Measurements from ENCODE around the gene RUVBL1.

Gene RUVBL1

DNA sequence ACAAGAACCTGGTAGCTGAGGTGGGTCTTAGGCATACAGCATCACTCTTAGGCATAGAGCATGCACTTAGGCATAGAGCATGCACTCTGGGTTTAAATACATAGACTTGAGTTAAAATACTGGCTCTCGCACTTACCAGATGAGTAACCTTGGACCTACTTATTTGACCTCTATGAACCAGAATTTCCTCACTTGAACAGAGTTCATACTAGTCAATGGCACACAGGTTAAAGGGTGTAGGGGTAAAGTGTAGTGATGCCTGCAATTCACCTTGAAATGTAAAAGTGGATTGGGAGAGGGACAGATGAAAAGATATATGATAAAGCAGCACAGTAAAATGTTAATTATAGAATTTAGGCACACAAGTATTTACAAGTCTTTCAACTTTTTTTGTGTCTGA, 1.6 kb downstream of the RUVBL1 start:
- Histone ChIP-seq H3K79me2 (ENCODE audit: low read length) (peaks cover 39% of the 10 kb centered on the region), H2AFZ (ENCODE audit: low read length) (no peak overlapping the region), H3K4me3 (ENCODE audit: low read length) (peak overlapping the region; percentile 93; the same call in 1 of the 2 replicates), H3K9ac (ENCODE audit: low read length) (no peak overlapping the region), H3K9me3 (replicated peaks; ENCODE audit: insufficient read depth, low read length) (no peaks in the 10 kb centered on the region), H3F3A (ENCODE audit: insufficient read depth, low read length) (peaks cover 3% of the 10 kb centered on the region; the same call in 1 of the 2 replicates), H3K9me2 (replicated peaks; ENCODE audit: insufficient read depth, low read length) (no peaks in the 10 kb centered on the region), H3K27me3 (replicated peaks; ENCODE audit: insufficient read depth, low read length) (no peaks in the 10 kb centered on the region), H3K4me2 (ENCODE audit: low read depth, low read length) (peak overlapping the region; percentile 77; the same call in 1 of the 2 replicates), H4K20me1 (ENCODE audit: insufficient read depth, low read length) (no peaks in the 10 kb centered on the region), H3K36me3 (replicated peaks; ENCODE audit: insufficient read depth, low read length) (no peaks in the 10 kb centered on the region), H3K27ac (ENCODE audit: low read length) (no peak overlapping the region), H3K4me1 (ENCODE audit: low read length) (peaks cover 9% of the 10 kb centered on the region; the same call in 1 of the 2 replicates)
- no peak for TF ChIP-seq EZH2 (optimal IDR thresholded peaks at IDR 0.05; ENCODE audit: low read depth, low read length)
- no peak for TF ChIP-seq EZH2phosphoT487 (IDR thresholded peaks at IDR 0.05; ENCODE audit: low read length)
- no peak for TF ChIP-seq CTCF (IDR thresholded peaks at IDR 0.05; ENCODE audit: low read length)
- DNase-seq, result no peak

GRCh38 chr3:128113817-128114794, 9.5 kb downstream of the RUVBL1 start:
- peak overlapping the region; percentile 69 for H3K9ac ChIP-seq (ENCODE audit: low read length)
- H3K27me3 ChIP-seq (replicated peaks; ENCODE audit: insufficient read depth, low read length), result no peaks in the 10 kb centered on the region
- TF ChIP-seq EZH2 (optimal IDR thresholded peaks at IDR 0.05; ENCODE audit: low read depth, low read length) (no peak), EZH2phosphoT487 (IDR thresholded peaks at IDR 0.05; ENCODE audit: low read length) (no peak), CTCF (IDR thresholded peaks at IDR 0.05; ENCODE audit: low read length) (no peak)
- peak; percentile 71 for DNase-seq
- H3K9me3 ChIP-seq (replicated peaks; ENCODE audit: insufficient read depth, low read length), result no peaks in the 10 kb centered on the region
- H3K4me1 ChIP-seq (ENCODE audit: low read length), result peaks cover 20% of the 10 kb centered on the region
- H3K79me2 ChIP-seq (ENCODE audit: low read length), result peaks cover 64% of the 10 kb centered on the region
- H3K27ac ChIP-seq (ENCODE audit: low read length), result peak overlapping the region; percentile 89
- H4K20me1 ChIP-seq (ENCODE audit: insufficient read depth, low read length), result no peaks in the 10 kb centered on the region
- peak overlapping the region; percentile 58 for H3K4me3 ChIP-seq (ENCODE audit: low read length)
- peak overlapping the region; percentile 90 for H3K4me2 ChIP-seq (ENCODE audit: low read depth, low read length)
- H3K36me3 ChIP-seq (replicated peaks; ENCODE audit: insufficient read depth, low read length), result peaks cover 17% of the 10 kb centered on the region; the same call in 1 of the 2 replicates
- peaks cover 24% of the 10 kb centered on the region for H3F3A ChIP-seq (ENCODE audit: insufficient read depth, low read length)
- H2AFZ ChIP-seq (ENCODE audit: low read length), result peak overlapping the region; percentile 69
- no peaks in the 10 kb centered on the region for H3K9me2 ChIP-seq (replicated peaks; ENCODE audit: insufficient read depth, low read length)

- Histone ChIP-seq H3F3A (ENCODE audit: insufficient read depth, low read length) (peaks cover 24% of the 10 kb centered on the region), H2AFZ (ENCODE audit: low read length) (no peak overlapping the region), H3K27me3 (replicated peaks; ENCODE audit: insufficient read depth, low read length) (no peaks in the 10 kb centered on the region), H3K27ac (ENCODE audit: low read length) (no peak overlapping the region), H3K36me3 (replicated peaks; ENCODE audit: insufficient read depth, low read length) (peaks cover 17% of the 10 kb centered on the region; the same call in 1 of the 2 replicates), H3K9me2 (replicated peaks; ENCODE audit: insufficient read depth, low read length) (no peaks in the 10 kb centered on the region), H3K9ac (ENCODE audit: low read length) (no peak overlapping the region), H3K9me3 (replicated peaks; ENCODE audit: insufficient read depth, low read length) (no peaks in the 10 kb centered on the region), H4K20me1 (ENCODE audit: insufficient read depth, low read length) (no peaks in the 10 kb centered on the region), H3K4me1 (ENCODE audit: low read length) (peaks cover 20% of the 10 kb centered on the region), H3K4me2 (ENCODE audit: low read depth, low read length) (no peak overlapping the region), H3K79me2 (ENCODE audit: low read length) (peaks cover 62% of the 10 kb centered on the region), H3K4me3 (ENCODE audit: low read length) (no peak overlapping the region)
- no peak for DNase-seq
- TF ChIP-seq CTCF (IDR thresholded peaks at IDR 0.05; ENCODE audit: low read length) (no peak), EZH2 (optimal IDR thresholded peaks at IDR 0.05; ENCODE audit: low read depth, low read length) (no peak), EZH2phosphoT487 (IDR thresholded peaks at IDR 0.05; ENCODE audit: low read length) (no peak)
Measured at GRCh38 chr3:128112357-128112968, 11.1 kb downstream of the RUVBL1 start.

Data from MM.1S (cell line).